ENCODE data around the gene TLL1. TPM values are rescaled to one million over a fixed set of nuclear protein-coding genes. Genes with fewer than 3 reads are reported as not detected.

TLL1 gene
- total RNA-seq, 1 experiment from 2014 or later = 5.0 TPM

- Histone ChIP-seq H3K36me3 (ENCODE audit: low read depth, low read length) (no peaks in the 10 kb centered on the region), H3K79me2 (ENCODE audit: low read length) (no peaks in the 10 kb centered on the region), H3K4me1 (ENCODE audit: insufficient read depth, low read length) (peaks cover 38% of the 10 kb centered on the region), H4K20me1 (ENCODE audit: low read length) (no peaks in the 10 kb centered on the region), H3F3A (ENCODE audit: low read length, unreplicated experiment) (no peaks in the 10 kb centered on the region), H3K4me3 (ENCODE audit: low read length) (no peak overlapping the region), H3K27ac (ENCODE audit: low read length) (peak overlapping the region; percentile 36), H3K9me2 (replicated peaks; ENCODE audit: low read length) (no peaks in the 10 kb centered on the region), H3K4me2 (ENCODE audit: low read length) (peak overlapping the region; percentile 54; the same call in 1 of the 2 replicates), H3K9ac (ENCODE audit: low read length) (no peak overlapping the region), H3K27me3 (ENCODE audit: low read length) (no peaks in the 10 kb centered on the region), H3K9me3 (ENCODE audit: low read length) (no peaks in the 10 kb centered on the region), H2AFZ (ENCODE audit: low read length) (no peak overlapping the region)
- intact Hi-C loops (cut with micrococcal nuclease) = no loop called here
- ChIA-PET POLR2A (ENCODE audit: unreplicated experiment) (no interaction called here), CTCF (no interaction called here)
- no TSS peak for BruUV-seq (replicated peaks)
- TF ChIP-seq EZH2 (IDR thresholded peaks at IDR 0.05; ENCODE audit: low read length, unreplicated experiment) = no peak
- no peak for TF ChIP-seq CTCF (conservative IDR thresholded peaks at IDR 0.05; ENCODE audit: low read depth, low read length)
- TF ChIP-seq EZH2phosphoT487 (IDR thresholded peaks at IDR 0.05; ENCODE audit: borderline replicate concordance, low read length) = no peak
- DNase-seq (peak; percentile 47), ATAC-seq (peak; percentile 75)
Observed at GRCh38 chr4:166017804-166018203, 144.8 kb downstream of the TLL1 start.

- DNase-seq (no peak), ATAC-seq (no peak)
- TF ChIP-seq EZH2 (IDR thresholded peaks at IDR 0.05; ENCODE audit: low read length, unreplicated experiment) = no peak
- no peak for TF ChIP-seq EZH2phosphoT487 (IDR thresholded peaks at IDR 0.05; ENCODE audit: borderline replicate concordance, low read length)
- TF ChIP-seq CTCF (conservative IDR thresholded peaks at IDR 0.05; ENCODE audit: low read depth, low read length) = no peak
- no peak overlapping the region for H3K9ac ChIP-seq (ENCODE audit: low read length)
- no peaks in the 10 kb centered on the region for H3F3A ChIP-seq (ENCODE audit: low read length, unreplicated experiment)
- ChIA-PET CTCF (no interaction called here), POLR2A (ENCODE audit: unreplicated experiment) (interaction anchor here (0.6 kb wide), 1 partner anchor 59 kb away, joined by 5 read pairs; no protein-coding TSS in a partner anchor)
- H3K4me1 ChIP-seq (ENCODE audit: insufficient read depth, low read length) = peaks cover 21% of the 10 kb centered on the region
- H2AFZ ChIP-seq (ENCODE audit: low read length) = no peak overlapping the region
- BruUV-seq (replicated peaks) = no TSS peak
- intact Hi-C loops (cut with micrococcal nuclease) = no loop called here
- no peak overlapping the region for H3K4me2 ChIP-seq (ENCODE audit: low read length)
- H3K9me3 ChIP-seq (ENCODE audit: low read length) = no peaks in the 10 kb centered on the region
- H3K9me2 ChIP-seq (replicated peaks; ENCODE audit: low read length) = no peaks in the 10 kb centered on the region
- no peak overlapping the region for H3K27ac ChIP-seq (ENCODE audit: low read length)
- no peak overlapping the region for H3K4me3 ChIP-seq (ENCODE audit: low read length)
- H3K36me3 ChIP-seq (ENCODE audit: low read depth, low read length) = no peaks in the 10 kb centered on the region
- H3K27me3 ChIP-seq (ENCODE audit: low read length) = no peaks in the 10 kb centered on the region
- H4K20me1 ChIP-seq (ENCODE audit: low read length) = no peaks in the 10 kb centered on the region
- no peaks in the 10 kb centered on the region for H3K79me2 ChIP-seq (ENCODE audit: low read length)
Observed at GRCh38 chr4:166019441-166020220, 146.6 kb downstream of the TLL1 start.

GRCh38 chr4:166021617-166022016, 148.6 kb downstream of the TLL1 start:
- Histone ChIP-seq H3K4me3 (ENCODE audit: low read length) (no peak overlapping the region), H3K9ac (ENCODE audit: low read length) (no peak overlapping the region), H3K27ac (ENCODE audit: low read length) (no peak overlapping the region), H3F3A (ENCODE audit: low read length, unreplicated experiment) (no peaks in the 10 kb centered on the region), H3K36me3 (ENCODE audit: low read depth, low read length) (no peaks in the 10 kb centered on the region), H3K4me1 (ENCODE audit: insufficient read depth, low read length) (peaks cover 12% of the 10 kb centered on the region), H3K9me2 (replicated peaks; ENCODE audit: low read length) (no peaks in the 10 kb centered on the region), H3K27me3 (ENCODE audit: low read length) (no peaks in the 10 kb centered on the region), H3K9me3 (ENCODE audit: low read length) (no peaks in the 10 kb centered on the region), H3K4me2 (ENCODE audit: low read length) (no peak overlapping the region), H3K79me2 (ENCODE audit: low read length) (no peaks in the 10 kb centered on the region), H2AFZ (ENCODE audit: low read length) (no peak overlapping the region), H4K20me1 (ENCODE audit: low read length) (no peaks in the 10 kb centered on the region)
- POLR2A ChIA-PET (ENCODE audit: unreplicated experiment) = interaction anchor here (0.6 kb wide), 1 partner anchor 145 kb away, joined by 3 read pairs; no protein-coding TSS in a partner anchor
- no TSS peak for BruUV-seq (replicated peaks)
- no peak for DNase-seq
- no peak for ATAC-seq
- TF ChIP-seq CTCF (conservative IDR thresholded peaks at IDR 0.05; ENCODE audit: low read depth, low read length) (no peak), EZH2phosphoT487 (IDR thresholded peaks at IDR 0.05; ENCODE audit: borderline replicate concordance, low read length) (no peak), EZH2 (IDR thresholded peaks at IDR 0.05; ENCODE audit: low read length, unreplicated experiment) (no peak)
- intact Hi-C loops (cut with micrococcal nuclease) = no loop called here
- CTCF ChIA-PET = no interaction called here
